Chondrocyte (in vitro differentiated cells): ENCODE results near the gene RASSF5. TPM values are rescaled to one million over a fixed set of nuclear protein-coding genes. Genes with fewer than 3 reads are reported as not detected.

Source experiments
- DNase-seq: peaks from one replicate; pipeline ENCODE4 v3.0.0; 2021; ENCODE audit warnings: mixed read lengths, low spot score
- H3K27ac Mint-ChIP-seq: one replicate; pipeline ENCODE4 v1.8.0; 2021; ENCODE audit warnings: mild to moderate bottlenecking, moderate library complexity, mixed read lengths; ENCODE audit not compliant: unreplicated experiment
- H3K27me3 Mint-ChIP-seq: 2 replicates; pipeline ENCODE4 v1.8.0; 2021; ENCODE audit warnings: low read depth, mixed read lengths
- H3K36me3 Mint-ChIP-seq: 2 replicates; pipeline ENCODE4 v1.8.0; 2021; ENCODE audit warnings: low read depth, mixed read lengths
- H3K4me1 Mint-ChIP-seq: 2 replicates; pipeline ENCODE4 v1.8.0; 2021; ENCODE audit warnings: low read depth, mild to moderate bottlenecking, mixed read lengths
- H3K4me3 Mint-ChIP-seq: one replicate; pipeline ENCODE4 v1.8.0; 2021; ENCODE audit warnings: mild to moderate bottlenecking, moderate library complexity, mixed read lengths; ENCODE audit not compliant: unreplicated experiment
- H3K9me3 Mint-ChIP-seq: 2 replicates; pipeline ENCODE4 v1.8.0; 2021; ENCODE audit warnings: low read depth, mixed read lengths
- CTCF ChIP-seq: fragments of 200-600 bp; sonication (generic); IDR thresholded peaks from 2 replicates; pipeline ENCODE4 v1.5.0; 2021; ENCODE audit warnings: antibody characterized with exemption, mild to moderate bottlenecking, moderate library complexity
- total RNA-seq: library from RNA; stranded (reverse); gene quantifications from 3 replicates; pipeline ENCODE4 v1.2.1, GENCODE V29; 2021

RASSF5 gene
- total RNA-seq, 1 donor from 2014 or later, result 0.27 TPM

- DNase-seq, result peak; percentile 38
- H3K4me1 Mint-ChIP-seq, result no peaks in the 10 kb centered on the region
- no peak for TF ChIP-seq CTCF
Measured at GRCh38 chr1:206541236-206541833, 34.0 kb downstream of the RASSF5 start.

GRCh38 chr1:206544562-206545257, 37.4 kb downstream of the RASSF5 start:
- peak; percentile 90 for TF ChIP-seq CTCF
- Mint-ChIP-seq H3K4me3 (no peak overlapping the region), H3K36me3 (peaks cover 2% of the 10 kb centered on the region), H3K27ac (no peak overlapping the region), H3K4me1 (no peaks in the 10 kb centered on the region), H3K27me3 (peaks cover 24% of the 10 kb centered on the region), H3K9me3 (no peaks in the 10 kb centered on the region)
- peak; percentile 40 for DNase-seq

More at GRCh38 chr1:206541236-206541833, 34.0 kb downstream of the RASSF5 start:
- Mint-ChIP-seq H3K4me3 (no peak overlapping the region), H3K27ac (no peak overlapping the region), H3K27me3 (peaks cover 22% of the 10 kb centered on the region), H3K9me3 (no peaks in the 10 kb centered on the region), H3K36me3 (no peaks in the 10 kb centered on the region)

GRCh38 chr1:206545351-206545750, 38.0 kb downstream of the RASSF5 start:
- Mint-ChIP-seq H3K27me3 (peaks cover 31% of the 10 kb centered on the region), H3K4me3 (no peak overlapping the region), H3K27ac (no peak overlapping the region), H3K4me1 (no peaks in the 10 kb centered on the region), H3K9me3 (no peaks in the 10 kb centered on the region), H3K36me3 (peaks cover 2% of the 10 kb centered on the region)
- no peak for DNase-seq
- TF ChIP-seq CTCF, result no peak

- no peak for DNase-seq
- Mint-ChIP-seq H3K9me3 (no peaks in the 10 kb centered on the region), H3K27ac (no peak overlapping the region), H3K27me3 (peaks cover 37% of the 10 kb centered on the region), H3K4me1 (no peaks in the 10 kb centered on the region), H3K36me3 (peaks cover 2% of the 10 kb centered on the region), H3K4me3 (no peak overlapping the region)
- no peak for TF ChIP-seq CTCF
Measured at GRCh38 chr1:206547104-206547503, 39.8 kb downstream of the RASSF5 start.

- Mint-ChIP-seq H3K27me3 (peaks cover 50% of the 10 kb centered on the region), H3K36me3 (peaks cover 4% of the 10 kb centered on the region), H3K4me3 (no peak overlapping the region), H3K9me3 (no peaks in the 10 kb centered on the region), H3K27ac (no peak overlapping the region), H3K4me1 (peaks cover 2% of the 10 kb centered on the region)
- DNase-seq, result no peak
- TF ChIP-seq CTCF, result no peak
Measured at GRCh38 chr1:206550446-206550845, 43.1 kb downstream of the RASSF5 start.
